Esophagus muscularis mucosa (tissue), 4 donors: Measurements from ENCODE around the gene OGDH. TPM values are rescaled to one million over a fixed set of nuclear protein-coding genes. Genes with fewer than 3 reads are reported as not detected.

Experiments
- DNase-seq: peaks from one replicate; pipeline ENCODE4 v3.0.0-alpha.2; 2017; ENCODE audit errors: extremely low spot score
- H3K27ac ChIP-seq, 4 donors: fragments of 200-600 bp; sonication (generic); replicated peaks in 1 of 4; 1 replicate in 3 of 4; 2 replicates in 1 of 4; pipeline ENCODE4 v1.5.1; 2016 to 2019; ENCODE audit warnings: mild to moderate bottlenecking in 1 of 4
- H3K27me3 ChIP-seq, 4 donors: fragments of 200-600 bp; sonication (generic); one replicate each; pipeline versions ENCODE4 v1.5.1 to v1.6.0; 2016 to 2019
- H3K36me3 ChIP-seq, 4 donors: fragments of 200-600 bp; sonication (generic); one replicate each; pipeline ENCODE4 v1.5.1; 2016 to 2019
- H3K4me1 ChIP-seq, 4 donors: fragments of 200-600 bp; sonication (generic); one replicate each; pipeline ENCODE4 v1.5.1; 2016 to 2019
- H3K4me3 ChIP-seq, 4 donors: fragments of 200-600 bp; sonication (generic); 1 replicate in 2 of 4; 2 replicates in 2 of 4; pipeline ENCODE4 v1.5.1; 2016 to 2019; ENCODE audit warnings: mild to moderate bottlenecking in 4 of 4, moderate library complexity in 1 of 4
- H3K9me3 ChIP-seq, 4 donors: fragments of 200-600 bp; sonication (generic); 1 replicate in 3 of 4; 2 replicates in 1 of 4; pipeline ENCODE4 v1.5.1; 2016 to 2019
- EP300 ChIP-seq: sonication (generic); formaldehyde crosslinking; IDR thresholded peaks from one replicate; pipeline ENCODE4 v1.6.1; 2017; ENCODE audit warnings: antibody characterized with exemption
- POLR2A ChIP-seq: fragments of 450-650 bp; IDR thresholded peaks from one replicate; pipeline ENCODE4 v1.6.1; 2017; ENCODE audit warnings: antibody characterized with exemption, moderate library complexity, mild to moderate bottlenecking, low read depth
- POLR2AphosphoS5 ChIP-seq, 2 donors: sonication (generic); formaldehyde crosslinking; IDR thresholded peaks; one replicate each; pipeline ENCODE4 v1.6.1; 2017; ENCODE audit warnings: antibody characterized with exemption in 2 of 2
- WGBS: methylation state at CpG from one replicate; pipeline ENCODE4 v1.1.5; 2018; 5-methylcytosine and 5-hydroxymethylcytosine counted together
- intact Hi-C: fragments of 100-400 bp; cut with DNase I; formaldehyde crosslinking; loops from one replicate; pipeline ENCODE4 v1.15.1; 2023
- total RNA-seq, 4 donors: library from RNA; depleted of rRNA; stranded (reverse); fragments of >200 nt; gene quantifications; one replicate each; pipeline versions ENCODE4 v1.1.0 to v1.2.1, GENCODE V29; 2016
- TF ChIP-seq, protein P1 (sequence below), 3 experiments: fragments of 200-600 bp in 2 of 3; fragments of 450-650 bp in 1 of 3; sonication (generic) in 2 of 3; IDR thresholded peaks; one replicate each; pipeline ENCODE4 v1.5.1; 2017 to 2019; ENCODE audit warnings: antibody characterized with exemption in 3 of 3, mild to moderate bottlenecking in 2 of 3, moderate library complexity in 1 of 3

OGDH gene
- total RNA-seq, 4 donors from 2014 or later, result 135 to 184 (median 145) TPM

DNA sequence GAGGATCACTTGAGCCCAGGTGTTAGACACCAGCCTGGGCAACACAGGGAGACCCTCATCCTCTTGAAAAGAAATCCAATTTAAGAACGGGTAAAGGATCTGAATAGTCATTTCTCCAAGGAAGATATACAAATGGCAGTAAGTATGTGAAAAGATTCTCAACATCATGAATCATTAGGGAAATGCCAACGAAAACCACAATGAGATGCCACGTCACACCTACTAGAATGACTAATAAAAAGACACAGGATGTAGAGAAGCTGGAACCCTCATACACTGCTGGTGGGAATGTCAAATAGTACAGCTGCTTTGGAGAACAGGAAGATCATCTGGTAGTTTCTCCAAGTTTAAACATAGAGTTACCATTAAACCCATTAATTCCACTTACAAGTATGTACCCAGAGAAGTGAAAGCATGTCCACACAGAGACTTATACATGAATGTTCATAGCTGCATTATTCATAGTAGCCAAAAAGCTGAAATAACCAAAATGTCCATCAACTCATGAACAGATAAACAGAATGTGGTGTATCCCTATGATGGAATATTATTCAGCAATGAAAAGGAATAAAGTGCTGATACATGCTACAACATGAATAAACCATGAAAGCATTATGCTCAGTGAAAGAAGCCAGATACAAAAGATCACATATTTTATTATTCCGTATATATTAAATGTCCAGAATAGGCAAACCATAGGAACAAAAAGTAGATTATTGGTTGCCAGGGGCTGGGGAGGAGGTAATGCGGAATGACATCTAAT is 129.2 kb downstream of the OGDH start:
- H3K27ac ChIP-seq, result no peak overlapping the region

DNA sequence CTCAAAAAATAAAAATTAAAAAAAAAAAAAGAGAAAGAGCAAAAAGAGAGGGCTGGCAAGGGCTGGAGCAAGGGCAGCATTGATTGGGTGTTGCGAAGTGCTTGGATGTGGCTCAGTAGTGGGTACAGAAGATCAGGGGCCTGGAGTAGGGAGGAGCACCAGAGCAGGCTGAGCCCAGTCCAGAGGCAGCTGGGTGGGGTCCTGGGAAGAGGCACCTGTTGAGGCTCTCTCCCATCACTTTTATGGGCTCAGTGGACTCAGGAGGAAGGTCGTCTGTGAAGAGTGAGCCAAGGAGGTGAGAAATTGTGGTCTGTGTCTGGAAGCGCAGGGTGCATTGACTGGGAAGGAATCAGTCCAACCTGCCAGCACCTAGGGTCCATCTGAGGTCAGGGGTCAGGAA is 130.5 kb downstream of the OGDH start:
- DNase-seq, result no peak
- Histone ChIP-seq H3K4me3 (no peak overlapping the region), H3K27ac (no peak overlapping the region), H3K27me3 (no peaks in the 10 kb centered on the region), H3K4me1 (no peaks in the 10 kb centered on the region), H3K9me3 (no peaks in the 10 kb centered on the region), H3K36me3 (no peaks in the 10 kb centered on the region)
- TF ChIP-seq POLR2A (no peak), EP300 (no peak)
- TF ChIP-seq, protein P1, sequence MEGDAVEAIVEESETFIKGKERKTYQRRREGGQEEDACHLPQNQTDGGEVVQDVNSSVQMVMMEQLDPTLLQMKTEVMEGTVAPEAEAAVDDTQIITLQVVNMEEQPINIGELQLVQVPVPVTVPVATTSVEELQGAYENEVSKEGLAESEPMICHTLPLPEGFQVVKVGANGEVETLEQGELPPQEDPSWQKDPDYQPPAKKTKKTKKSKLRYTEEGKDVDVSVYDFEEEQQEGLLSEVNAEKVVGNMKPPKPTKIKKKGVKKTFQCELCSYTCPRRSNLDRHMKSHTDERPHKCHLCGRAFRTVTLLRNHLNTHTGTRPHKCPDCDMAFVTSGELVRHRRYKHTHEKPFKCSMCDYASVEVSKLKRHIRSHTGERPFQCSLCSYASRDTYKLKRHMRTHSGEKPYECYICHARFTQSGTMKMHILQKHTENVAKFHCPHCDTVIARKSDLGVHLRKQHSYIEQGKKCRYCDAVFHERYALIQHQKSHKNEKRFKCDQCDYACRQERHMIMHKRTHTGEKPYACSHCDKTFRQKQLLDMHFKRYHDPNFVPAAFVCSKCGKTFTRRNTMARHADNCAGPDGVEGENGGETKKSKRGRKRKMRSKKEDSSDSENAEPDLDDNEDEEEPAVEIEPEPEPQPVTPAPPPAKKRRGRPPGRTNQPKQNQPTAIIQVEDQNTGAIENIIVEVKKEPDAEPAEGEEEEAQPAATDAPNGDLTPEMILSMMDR (IDR thresholded peaks at IDR 0.05), result no peak
- intact Hi-C loops, result no loop called here
- WGBS, result 76% methylated on average over 3 of the region's 3 CpGs

More for the DNA sequence above, 129.2 kb downstream of the OGDH start:
- Histone ChIP-seq H3K27me3 (no peaks in the 10 kb centered on the region), H3K4me3 (no peak overlapping the region), H3K36me3 (no peaks in the 10 kb centered on the region), H3K4me1 (no peaks in the 10 kb centered on the region), H3K9me3 (no peaks in the 10 kb centered on the region)
- TF ChIP-seq EP300, result no peak
- TF ChIP-seq POLR2AphosphoS5 (IDR thresholded peaks at IDR 0.05), result no peak
- TF ChIP-seq, protein P1 (IDR thresholded peaks at IDR 0.05), result no peak
- no peak for TF ChIP-seq POLR2A
- 74% methylated on average over 5 of the region's 5 CpGs for WGBS
- DNase-seq, result no peak
- intact Hi-C loops, result no loop called here

DNA sequence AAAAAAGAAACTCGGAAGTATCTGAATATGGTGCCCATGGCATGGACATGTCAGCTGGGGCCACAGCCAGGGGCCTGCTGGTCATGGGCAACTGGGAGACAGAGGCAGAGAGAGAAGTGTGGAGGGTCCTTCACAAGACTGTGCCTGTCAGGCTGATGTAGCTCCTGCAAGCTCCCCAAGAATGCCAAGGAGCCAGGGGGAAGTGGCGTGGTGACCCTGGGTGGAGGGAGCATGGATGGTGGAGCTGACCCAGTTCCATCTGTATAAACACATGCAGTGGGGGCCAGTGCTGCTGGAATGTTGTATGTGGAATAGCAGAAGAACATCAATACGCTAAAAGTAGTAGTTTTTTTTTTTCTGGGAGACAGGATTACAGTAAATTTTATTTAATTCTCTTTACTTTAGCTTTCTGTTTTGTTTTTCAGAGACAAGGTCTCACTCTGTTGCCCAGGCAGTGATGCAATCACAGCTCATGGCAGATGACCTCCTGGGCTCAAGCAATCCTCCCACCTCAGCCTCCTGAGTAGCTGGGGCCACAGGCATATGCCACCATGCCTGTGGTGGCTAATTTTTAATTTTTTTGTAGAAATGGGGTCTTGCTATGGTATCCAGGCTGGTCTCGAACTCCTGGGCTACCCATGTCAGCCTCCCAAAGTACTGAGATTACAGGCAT is 131.8 kb downstream of the OGDH start:
- H3K27me3 ChIP-seq, result no peaks in the 10 kb centered on the region
- no peaks in the 10 kb centered on the region for H3K36me3 ChIP-seq
- H3K4me3 ChIP-seq, result no peak overlapping the region
- no peak for DNase-seq
- intact Hi-C loops, result no loop called here
- 83% methylated on average over 4 of the region's 4 CpGs for WGBS
- H3K4me1 ChIP-seq, result no peaks in the 10 kb centered on the region
- H3K27ac ChIP-seq, result no peak overlapping the region
- TF ChIP-seq EP300 (no peak), POLR2AphosphoS5 (IDR thresholded peaks at IDR 0.05) (no peak), POLR2A (no peak)
- TF ChIP-seq, protein P1 (IDR thresholded peaks at IDR 0.05), result no peak
- no peaks in the 10 kb centered on the region for H3K9me3 ChIP-seq

DNA sequence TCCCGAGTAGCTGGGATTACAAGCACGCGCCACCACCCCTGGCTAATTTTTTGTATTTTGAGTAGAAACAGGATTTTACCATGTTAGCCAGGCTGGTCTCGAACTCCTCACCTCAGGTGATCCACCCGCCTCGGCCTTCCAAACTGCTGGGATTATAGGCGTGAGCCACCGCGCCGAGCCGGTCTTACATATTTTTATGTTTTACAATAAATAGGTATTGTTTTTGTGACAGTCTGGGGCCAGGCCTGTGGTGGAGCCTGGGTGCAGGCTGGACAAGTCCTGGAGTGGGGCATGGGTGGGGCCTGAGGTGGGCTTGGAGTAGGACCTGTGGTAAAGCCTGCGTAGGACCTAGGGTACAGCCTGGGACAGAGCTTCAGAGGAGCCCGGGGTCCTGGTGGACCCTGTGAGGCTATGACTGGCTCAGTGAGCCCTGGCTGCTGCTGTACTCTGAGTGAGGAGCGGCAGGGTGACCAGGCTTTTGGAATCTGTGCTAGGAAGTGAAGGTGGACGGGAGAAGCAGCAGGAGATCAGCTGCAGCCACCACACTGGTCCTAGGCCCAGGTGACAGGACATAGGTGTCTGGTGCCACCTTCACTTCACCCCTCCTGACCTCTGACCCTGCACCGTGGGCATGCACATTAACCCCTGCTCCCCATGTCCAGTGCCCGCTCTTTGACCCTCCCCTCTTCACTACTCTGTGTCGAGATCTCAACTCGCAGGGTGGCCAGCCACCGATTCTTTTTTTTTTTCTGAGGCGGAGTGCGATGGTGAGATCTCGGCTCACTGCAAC is 132.6 kb downstream of the OGDH start:
- 93% methylated on average over 23 of the region's 23 CpGs for WGBS
- Histone ChIP-seq H3K36me3 (no peaks in the 10 kb centered on the region), H3K4me3 (no peak overlapping the region), H3K4me1 (no peaks in the 10 kb centered on the region), H3K27ac (no peak overlapping the region), H3K9me3 (no peaks in the 10 kb centered on the region), H3K27me3 (no peaks in the 10 kb centered on the region)
- no peak for TF ChIP-seq POLR2A
- TF ChIP-seq, protein P1 (IDR thresholded peaks at IDR 0.05), result no peak
- TF ChIP-seq POLR2AphosphoS5 (IDR thresholded peaks at IDR 0.05), result no peak
- TF ChIP-seq EP300, result no peak
- intact Hi-C loops, result no loop called here
- DNase-seq, result no peak
